Measurements from ENCODE around the gene ZC3H11A. TPM values are rescaled to one million over a fixed set of nuclear protein-coding genes. Genes with fewer than 3 reads are reported as not detected.

The ZC3H11A gene
- total RNA-seq, 3 donors from 2014 or later (not counting 1 experiment from before 2014, with no cell fraction given): 71.1 to 79.9 (median 78.2) TPM

DNA sequence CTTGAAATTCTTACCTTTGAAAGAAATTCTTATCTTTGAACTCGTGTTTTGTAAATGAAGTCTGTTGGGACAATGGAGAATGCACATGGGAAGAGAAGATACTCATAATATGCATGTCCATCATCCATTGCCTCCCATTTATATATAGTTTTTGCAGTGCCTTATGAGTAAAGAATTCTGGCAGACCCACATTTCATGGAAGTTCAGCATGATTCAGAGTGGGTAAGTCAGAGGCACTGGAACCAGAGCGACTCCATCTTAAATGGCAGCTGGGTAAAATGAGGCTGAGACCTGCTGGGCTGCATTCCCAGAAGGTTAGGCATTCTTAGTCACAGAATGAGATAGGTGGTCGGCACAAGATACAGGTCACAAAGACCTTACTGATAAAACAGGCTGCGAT lies 16.6 kb upstream of the ZC3H11A start:
- intact Hi-C loops (cut with micrococcal nuclease): no loop called here
- Histone ChIP-seq H3K27ac (ENCODE audit: low read length) (no peak overlapping the region), H3K4me1 (ENCODE audit: control insufficient read depth, insufficient read depth, low read length) (no peaks in the 10 kb centered on the region), H3K9me3 (ENCODE audit: control insufficient read depth, insufficient read depth, low read length) (no peaks in the 10 kb centered on the region), H3K4me3 (ENCODE audit: low read length) (no peak overlapping the region), H3K27me3 (ENCODE audit: control insufficient read depth, insufficient read depth, low read length) (no peaks in the 10 kb centered on the region), H3K36me3 (ENCODE audit: control insufficient read depth, insufficient read depth, low read length) (peaks cover 22% of the 10 kb centered on the region)
- Mint-ChIP-seq H3K4me1 (peaks cover 9 to 13% of the 10 kb centered on the region in 2 donors), H3K36me3 (no peaks in the 10 kb centered on the region), H3K27ac (peak overlapping the region; percentile 56 to 78), H3K9me3 (no peaks in the 10 kb centered on the region), H3K4me3 (no peak overlapping the region), H3K27me3 (ENCODE audit: low read depth in 2 of 2) (no peaks in the 10 kb centered on the region)
- TF ChIP-seq, protein P1, sequence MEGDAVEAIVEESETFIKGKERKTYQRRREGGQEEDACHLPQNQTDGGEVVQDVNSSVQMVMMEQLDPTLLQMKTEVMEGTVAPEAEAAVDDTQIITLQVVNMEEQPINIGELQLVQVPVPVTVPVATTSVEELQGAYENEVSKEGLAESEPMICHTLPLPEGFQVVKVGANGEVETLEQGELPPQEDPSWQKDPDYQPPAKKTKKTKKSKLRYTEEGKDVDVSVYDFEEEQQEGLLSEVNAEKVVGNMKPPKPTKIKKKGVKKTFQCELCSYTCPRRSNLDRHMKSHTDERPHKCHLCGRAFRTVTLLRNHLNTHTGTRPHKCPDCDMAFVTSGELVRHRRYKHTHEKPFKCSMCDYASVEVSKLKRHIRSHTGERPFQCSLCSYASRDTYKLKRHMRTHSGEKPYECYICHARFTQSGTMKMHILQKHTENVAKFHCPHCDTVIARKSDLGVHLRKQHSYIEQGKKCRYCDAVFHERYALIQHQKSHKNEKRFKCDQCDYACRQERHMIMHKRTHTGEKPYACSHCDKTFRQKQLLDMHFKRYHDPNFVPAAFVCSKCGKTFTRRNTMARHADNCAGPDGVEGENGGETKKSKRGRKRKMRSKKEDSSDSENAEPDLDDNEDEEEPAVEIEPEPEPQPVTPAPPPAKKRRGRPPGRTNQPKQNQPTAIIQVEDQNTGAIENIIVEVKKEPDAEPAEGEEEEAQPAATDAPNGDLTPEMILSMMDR (IDR thresholded peaks at IDR 0.05): no peak
- DNase-seq: no peak
- no peak for ATAC-seq
- WGBS (ENCODE audit: insufficient coverage): 99% methylated on average over 3 of the region's 4 CpGs

DNA sequence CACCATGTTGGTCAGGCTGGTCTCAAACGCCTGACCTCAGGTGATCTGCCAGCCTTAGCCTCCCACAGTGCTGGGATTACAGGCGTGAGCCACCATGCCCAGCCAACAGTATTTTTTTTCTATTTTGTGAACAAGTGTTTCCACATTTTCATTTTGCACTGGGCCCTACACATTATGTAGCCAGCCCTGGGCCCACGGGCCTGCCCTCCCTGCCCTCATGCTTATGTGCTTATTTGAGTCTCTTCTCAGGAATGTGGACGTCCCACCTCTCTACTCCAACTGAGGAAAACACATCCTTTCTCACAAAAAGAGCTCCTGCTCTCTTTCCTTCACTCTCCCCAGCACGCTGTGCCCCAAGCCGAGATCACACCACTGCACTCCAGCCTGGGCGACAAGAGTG lies 13.5 kb upstream of the ZC3H11A start:
- TF ChIP-seq, protein P1 (IDR thresholded peaks at IDR 0.05): no peak
- Histone ChIP-seq H3K36me3 (ENCODE audit: control insufficient read depth, insufficient read depth, low read length) (peaks cover 4% of the 10 kb centered on the region), H3K4me3 (ENCODE audit: low read length) (no peak overlapping the region), H3K27ac (ENCODE audit: low read length) (no peak overlapping the region), H3K9me3 (ENCODE audit: control insufficient read depth, insufficient read depth, low read length) (no peaks in the 10 kb centered on the region), H3K4me1 (ENCODE audit: control insufficient read depth, insufficient read depth, low read length) (no peaks in the 10 kb centered on the region), H3K27me3 (ENCODE audit: control insufficient read depth, insufficient read depth, low read length) (no peaks in the 10 kb centered on the region)
- 89% methylated on average over 5 of the region's 7 CpGs for WGBS (ENCODE audit: insufficient coverage)
- no peaks in the 10 kb centered on the region for H3K9me3 Mint-ChIP-seq
- H3K27me3 Mint-ChIP-seq (ENCODE audit: low read depth in 2 of 2): no peaks in the 10 kb centered on the region
- intact Hi-C loops (cut with micrococcal nuclease): no loop called here
- ATAC-seq (no peak), DNase-seq (no peak)
- no peak overlapping the region for H3K4me3 Mint-ChIP-seq
- H3K27ac Mint-ChIP-seq: no peak overlapping the region
- peaks cover under 1 to 6% of the 10 kb centered on the region in 2 donors for H3K4me1 Mint-ChIP-seq
- no peaks in the 10 kb centered on the region for H3K36me3 Mint-ChIP-seq

DNA sequence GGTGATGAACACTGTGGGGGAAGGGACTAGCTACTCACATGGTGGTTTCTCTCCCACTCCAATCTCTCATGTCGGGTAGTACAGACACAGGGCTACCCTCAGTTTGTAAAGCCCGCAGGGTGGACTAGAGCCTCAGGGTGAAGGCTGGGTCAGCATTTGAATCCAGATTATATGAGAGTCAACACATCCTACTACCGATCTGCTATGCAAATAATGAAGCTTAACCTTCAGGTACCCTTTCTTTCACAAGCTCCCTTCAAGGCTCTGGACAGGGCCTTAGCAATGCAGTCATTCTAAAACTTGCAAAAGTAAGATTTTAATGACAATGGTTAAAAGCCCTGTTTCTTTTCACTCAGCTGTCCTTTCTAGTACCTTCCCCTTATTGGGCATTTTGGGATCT lies 5.5 kb upstream of the ZC3H11A start:
- peaks cover 4% of the 10 kb centered on the region for H3K4me1 ChIP-seq (ENCODE audit: control insufficient read depth, insufficient read depth, low read length)
- H3K36me3 Mint-ChIP-seq: no peaks in the 10 kb centered on the region
- intact Hi-C loops (cut with micrococcal nuclease): no loop called here
- H3K4me3 ChIP-seq (ENCODE audit: low read length): no peak overlapping the region
- H3K27ac ChIP-seq (ENCODE audit: low read length): no peak overlapping the region
- 89% methylated on average over 3 of the region's 3 CpGs for WGBS (ENCODE audit: insufficient coverage)
- DNase-seq (no peak), ATAC-seq (no peak)
- TF ChIP-seq, protein P1 (IDR thresholded peaks at IDR 0.05): no peak
- no peaks in the 10 kb centered on the region for H3K27me3 ChIP-seq (ENCODE audit: control insufficient read depth, insufficient read depth, low read length)
- no peak overlapping the region for H3K4me3 Mint-ChIP-seq
- no peaks in the 10 kb centered on the region for H3K9me3 Mint-ChIP-seq
- H3K4me1 Mint-ChIP-seq: peaks cover 2 to 3% of the 10 kb centered on the region in 2 donors
- H3K27ac Mint-ChIP-seq: no peak overlapping the region
- H3K36me3 ChIP-seq (ENCODE audit: control insufficient read depth, insufficient read depth, low read length): no peaks in the 10 kb centered on the region
- no peaks in the 10 kb centered on the region for H3K27me3 Mint-ChIP-seq (ENCODE audit: low read depth in 2 of 2)
- no peaks in the 10 kb centered on the region for H3K9me3 ChIP-seq (ENCODE audit: control insufficient read depth, insufficient read depth, low read length)

DNA sequence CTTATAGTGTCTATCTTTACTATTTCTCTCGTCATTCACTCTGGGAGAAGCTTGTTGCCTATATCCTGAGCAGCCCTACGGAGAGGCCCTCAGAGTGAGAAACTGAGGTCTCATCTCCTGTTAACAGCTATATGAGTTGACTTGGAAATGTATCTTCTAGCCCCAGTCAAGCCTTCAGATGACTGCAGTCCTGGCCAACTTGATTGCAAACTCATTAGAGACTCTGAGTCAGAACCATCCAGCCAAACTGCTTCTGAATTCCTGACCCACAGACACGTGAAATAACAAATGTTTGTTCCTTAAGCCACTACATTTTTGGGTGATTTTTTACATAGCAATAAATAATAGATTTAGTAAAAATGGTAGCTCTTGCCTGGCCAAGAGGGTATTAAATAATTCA lies 3.9 kb upstream of the ZC3H11A start:
- Histone ChIP-seq H3K27me3 (ENCODE audit: control insufficient read depth, insufficient read depth, low read length) (no peaks in the 10 kb centered on the region), H3K9me3 (ENCODE audit: control insufficient read depth, insufficient read depth, low read length) (no peaks in the 10 kb centered on the region), H3K4me3 (ENCODE audit: low read length) (no peak overlapping the region), H3K27ac (ENCODE audit: low read length) (no peak overlapping the region), H3K4me1 (ENCODE audit: control insufficient read depth, insufficient read depth, low read length) (peaks cover 8% of the 10 kb centered on the region), H3K36me3 (ENCODE audit: control insufficient read depth, insufficient read depth, low read length) (no peaks in the 10 kb centered on the region)
- H3K27me3 Mint-ChIP-seq (ENCODE audit: low read depth in 2 of 2): no peaks in the 10 kb centered on the region
- DNase-seq (no peak), ATAC-seq (no peak)
- no peaks in the 10 kb centered on the region for H3K36me3 Mint-ChIP-seq
- TF ChIP-seq, protein P1 (IDR thresholded peaks at IDR 0.05): no peak
- H3K4me1 Mint-ChIP-seq: peaks cover 12 to 14% of the 10 kb centered on the region in 2 donors
- H3K9me3 Mint-ChIP-seq: no peaks in the 10 kb centered on the region
- H3K27ac Mint-ChIP-seq: no peak overlapping the region
- intact Hi-C loops (cut with micrococcal nuclease): no loop called here
- H3K4me3 Mint-ChIP-seq: no peak overlapping the region
- WGBS (ENCODE audit: insufficient coverage): 90% methylated on average over 2 of the region's 3 CpGs

Data from natural killer cell (primary cell).